ENCODE data around the gene LAMA2.
"Not testable (repeated sequence)": the region's sequence is repeated elsewhere in the genome, so short reads cannot be mapped to it uniquely, and the experiment has no call there.

The LAMA2 gene

DNA sequence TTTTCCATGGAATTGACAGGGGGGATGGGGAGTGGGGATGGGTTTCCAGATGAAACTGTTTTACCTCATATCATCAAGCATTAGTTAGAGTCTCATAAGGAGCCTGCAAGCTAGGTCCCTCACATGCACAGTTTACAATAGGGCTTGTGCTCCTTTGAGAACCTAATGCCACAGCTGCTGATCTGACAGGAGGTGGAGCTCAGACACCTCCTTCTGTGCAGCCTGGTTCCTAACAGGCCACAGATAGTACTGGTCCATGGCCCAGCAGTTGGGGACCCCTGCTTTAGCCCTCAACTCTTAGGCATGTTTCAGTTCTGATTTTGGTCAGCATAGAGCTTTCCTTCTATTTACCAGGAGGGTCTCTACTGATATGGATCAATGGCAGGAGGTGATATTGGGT lies 251.6 kb downstream of the LAMA2 start:
- no peak for DNase-seq

DNA sequence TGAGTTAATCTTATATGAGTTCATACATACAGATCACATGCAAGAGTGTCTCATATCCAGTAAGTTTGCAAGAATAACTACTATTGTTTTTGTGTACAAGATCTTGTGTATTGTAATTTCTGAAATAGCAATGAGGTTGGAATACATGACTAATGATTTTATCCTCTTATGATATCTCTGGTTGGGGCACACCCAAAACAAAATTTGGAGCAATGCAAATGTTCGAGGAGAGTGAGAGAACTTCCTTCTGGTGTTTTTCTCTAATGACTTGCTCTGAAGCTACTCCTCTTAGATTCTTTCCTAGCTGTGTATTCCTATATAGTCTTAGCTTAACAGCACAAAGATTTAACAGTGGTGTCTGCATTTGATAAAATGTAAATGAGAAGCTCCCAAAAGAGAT lies 252.5 kb downstream of the LAMA2 start:
- no peak for DNase-seq

DNA sequence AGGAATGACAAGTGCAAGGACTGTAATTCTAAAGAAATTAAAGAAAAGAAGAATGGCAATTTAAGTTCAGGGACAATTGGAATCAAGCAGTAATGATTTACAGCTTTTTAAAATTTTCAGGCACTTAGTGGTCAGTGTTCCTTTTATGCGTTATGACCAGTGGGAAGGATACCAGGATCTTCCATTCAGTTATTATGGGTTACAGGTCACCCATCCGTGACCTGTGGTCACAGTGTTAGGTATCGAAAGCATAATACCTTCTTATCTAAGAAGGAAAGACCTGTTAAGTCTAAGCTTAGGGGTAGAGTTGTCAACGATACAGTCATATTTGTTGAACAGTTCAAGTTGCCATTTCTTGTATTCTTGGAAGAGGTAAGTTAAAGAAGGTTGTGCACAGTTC lies 253.8 kb downstream of the LAMA2 start:
- no peak for DNase-seq

DNA sequence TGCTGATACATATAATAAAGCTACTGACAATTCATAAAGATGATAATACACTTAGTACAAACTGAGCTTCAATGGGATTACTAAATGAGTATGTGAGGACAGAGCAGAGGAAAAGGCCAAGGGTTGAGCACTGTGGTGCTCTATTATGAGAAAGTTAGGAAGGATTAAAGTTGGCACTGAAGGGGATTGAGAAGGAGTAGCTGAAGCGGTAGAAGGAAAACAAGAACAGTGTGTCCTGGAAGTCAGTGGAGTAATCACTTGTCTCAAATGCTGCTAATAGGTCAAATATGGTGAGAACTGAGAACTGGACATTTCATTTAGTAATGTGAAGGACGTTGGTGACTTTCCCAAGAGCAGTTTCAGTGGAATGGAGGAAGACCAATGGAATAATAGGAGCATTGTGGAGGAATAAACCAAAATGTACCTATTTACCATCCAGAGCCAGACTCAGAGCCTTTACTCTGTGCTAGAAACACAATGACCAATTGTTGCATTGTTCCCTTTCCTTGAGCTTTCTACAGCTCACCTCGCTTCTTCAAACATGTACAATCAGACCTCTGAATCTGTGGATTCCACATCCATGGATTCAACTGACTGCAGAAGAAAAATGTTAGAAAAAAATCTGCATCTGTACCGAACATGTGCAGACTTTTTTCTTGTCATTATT lies 255.9 kb downstream of the LAMA2 start:
- DNase-seq: no peak

GRCh38 chr6:129140526-129140925 lies 257.6 kb downstream of the LAMA2 start:
- no peak for DNase-seq

DNA sequence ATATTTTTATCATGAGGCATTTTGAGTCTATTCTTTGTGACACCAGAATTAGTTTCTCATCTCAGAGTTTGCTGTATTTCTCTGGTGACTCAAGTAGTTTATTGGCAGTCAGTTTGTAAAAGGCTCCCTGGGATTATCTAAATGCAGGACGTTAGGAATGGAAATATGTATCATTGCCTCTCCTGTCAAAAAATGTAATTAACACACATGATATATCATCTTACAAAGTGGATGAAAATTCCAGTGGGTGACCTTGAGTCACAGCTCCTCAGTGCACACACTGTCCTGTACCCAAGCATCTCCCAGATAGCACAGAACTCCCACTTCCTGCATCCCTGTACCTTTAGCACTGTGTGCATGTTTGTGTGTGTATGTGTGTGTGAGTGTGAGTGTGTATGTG lies 258.6 kb downstream of the LAMA2 start:
- no peak for DNase-seq

GRCh38 chr6:129146902-129147301 lies 264.0 kb downstream of the LAMA2 start:
- no peak for DNase-seq

DNA sequence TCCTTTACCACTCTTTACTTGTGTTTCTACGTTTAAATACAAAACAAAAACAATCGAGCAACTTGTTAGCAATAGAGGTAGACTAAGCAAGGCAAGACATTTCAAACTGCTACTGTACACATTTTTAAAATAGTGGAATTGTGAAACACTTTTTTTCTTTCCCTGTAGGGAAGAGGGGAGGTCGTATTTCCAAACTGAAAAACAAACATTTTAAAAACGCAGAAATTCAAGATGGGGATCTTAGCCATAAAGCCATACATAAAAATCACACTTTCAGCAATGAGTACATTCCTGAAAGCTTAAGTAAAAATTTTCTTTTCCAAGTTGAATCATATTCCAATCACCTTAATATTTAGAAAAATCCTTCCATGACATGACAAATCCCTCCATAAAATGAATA lies 267.6 kb downstream of the LAMA2 start:
- DNase-seq: no peak

DNA sequence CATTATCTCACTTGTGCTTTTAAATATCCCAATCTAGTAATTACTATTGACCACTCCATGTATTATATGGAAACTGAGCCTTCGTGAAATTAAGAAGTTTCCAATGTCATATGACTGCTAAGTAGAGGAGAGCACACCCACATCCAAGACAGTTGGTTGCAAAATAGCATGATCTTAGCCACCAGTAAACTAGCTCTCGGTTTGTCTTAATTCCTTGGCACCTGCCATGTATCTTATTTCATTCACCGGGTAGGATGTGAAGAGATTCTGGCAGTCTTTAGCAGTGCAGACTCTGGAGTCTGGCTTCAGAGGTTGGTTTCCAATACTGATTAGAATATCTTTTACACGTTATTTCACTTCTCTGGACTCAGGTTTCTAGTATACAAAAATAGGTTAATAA lies 270.3 kb downstream of the LAMA2 start:
- no peak for DNase-seq

DNA sequence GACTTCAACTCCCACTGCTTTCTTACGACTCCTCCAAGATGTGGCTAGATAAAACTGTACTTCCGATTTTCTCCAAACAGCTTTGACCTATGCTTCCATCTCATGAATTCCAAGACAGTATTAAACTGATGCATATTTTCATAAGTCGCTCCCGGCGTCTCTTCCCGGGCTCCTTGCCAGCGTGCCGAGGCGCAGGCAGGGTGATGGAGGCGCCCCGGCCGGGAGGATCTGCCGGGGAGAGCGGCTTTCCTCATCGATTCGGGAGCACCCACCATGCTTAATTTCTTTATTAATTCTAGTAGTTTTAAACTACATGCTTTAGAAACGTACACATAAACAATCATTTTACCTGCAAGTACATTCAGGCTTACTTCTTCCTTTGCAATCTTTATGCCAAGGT lies 276.3 kb downstream of the LAMA2 start:
- not testable (repeated sequence) for DNase-seq

DNA sequence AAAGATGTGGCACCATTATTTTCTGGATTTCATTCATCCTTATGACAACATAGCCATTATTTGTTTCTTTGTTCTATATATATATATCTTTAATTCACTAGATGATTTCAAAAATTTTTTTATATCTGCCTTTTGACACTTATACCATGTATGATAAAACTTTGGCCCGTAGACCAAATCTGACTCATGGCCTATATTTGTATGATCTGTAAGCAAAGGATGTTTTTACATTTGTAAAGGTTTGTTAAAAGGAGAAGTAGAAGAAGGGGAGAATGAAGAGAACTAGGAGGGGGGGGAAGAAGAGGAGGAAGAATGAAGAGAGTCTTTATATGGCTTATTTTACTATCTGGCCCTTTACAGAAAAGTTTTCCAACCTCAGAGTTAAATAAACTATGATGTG lies 279.7 kb downstream of the LAMA2 start:
- no peak for DNase-seq

GRCh38 chr6:129163551-129163950 lies 280.6 kb downstream of the LAMA2 start:
- no peak for DNase-seq

GRCh38 chr6:129164032-129164431 lies 281.1 kb downstream of the LAMA2 start:
- DNase-seq: no peak

DNA sequence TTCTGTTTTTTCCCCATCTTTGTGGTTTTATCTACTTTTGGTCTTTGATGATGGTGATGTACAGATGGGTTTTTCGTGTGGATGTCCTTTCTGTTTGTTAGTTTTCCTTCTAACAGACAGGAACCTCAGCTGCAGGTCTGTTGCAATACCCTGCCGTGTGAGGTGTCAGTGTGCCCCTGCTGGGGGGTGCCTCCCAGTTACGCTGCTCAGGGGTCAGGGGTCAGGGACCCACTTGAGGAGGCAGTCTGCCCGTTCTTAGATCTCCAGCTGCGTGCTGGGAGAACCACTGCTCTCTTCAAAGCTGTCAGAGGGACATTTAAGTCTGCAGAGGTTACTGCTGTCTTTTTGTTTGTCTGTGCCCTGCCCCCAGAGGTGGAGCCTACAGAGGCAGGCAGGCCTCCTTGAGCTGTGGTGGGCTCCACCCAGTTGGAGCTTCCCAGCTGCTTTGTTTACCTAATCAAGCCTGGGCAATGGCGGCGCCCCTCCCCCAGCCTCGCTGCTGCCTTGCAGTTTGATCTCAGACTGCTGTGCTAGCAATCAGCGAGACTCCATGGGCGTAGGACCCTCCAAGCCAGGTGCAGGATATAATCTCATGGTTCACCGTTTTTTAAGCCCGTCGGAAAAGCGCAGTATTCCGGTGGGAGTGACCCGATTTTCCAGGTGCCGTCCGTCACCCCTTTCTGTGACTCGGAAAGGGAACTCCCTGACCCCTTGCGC lies 289.5 kb downstream of the LAMA2 start:
- peak; percentile 17 for DNase-seq

- DNase-seq: no peak
Measured at GRCh38 chr6:129175066-129175465, 292.1 kb downstream of the LAMA2 start.

DNA sequence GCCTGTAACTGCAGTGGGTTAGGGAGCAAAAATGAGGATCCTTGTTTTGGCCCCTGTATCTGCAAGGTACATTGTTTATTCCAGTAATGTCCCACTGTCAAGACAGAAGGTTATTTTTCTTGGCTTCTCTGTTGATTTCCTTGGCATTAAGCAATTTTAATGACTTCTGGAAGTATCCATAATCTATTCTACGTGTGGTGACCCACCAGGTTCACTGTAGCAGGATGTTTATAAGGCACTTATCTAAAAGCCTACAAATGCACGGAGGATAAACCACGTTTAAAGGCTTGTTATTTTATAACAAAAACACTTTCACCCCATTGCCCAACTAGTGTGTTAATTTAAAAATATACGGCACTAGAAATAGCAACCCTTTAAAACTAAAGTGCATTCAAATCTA lies 294.9 kb downstream of the LAMA2 start:
- no peak for DNase-seq

- no peak for DNase-seq
Measured at GRCh38 chr6:129179283-129179682, 296.3 kb downstream of the LAMA2 start.

GRCh38 chr6:129181001-129181400 lies 298.1 kb downstream of the LAMA2 start:
- DNase-seq: no peak

GRCh38 chr6:129183187-129183591 lies 300.3 kb downstream of the LAMA2 start:
- no peak for DNase-seq

DNA sequence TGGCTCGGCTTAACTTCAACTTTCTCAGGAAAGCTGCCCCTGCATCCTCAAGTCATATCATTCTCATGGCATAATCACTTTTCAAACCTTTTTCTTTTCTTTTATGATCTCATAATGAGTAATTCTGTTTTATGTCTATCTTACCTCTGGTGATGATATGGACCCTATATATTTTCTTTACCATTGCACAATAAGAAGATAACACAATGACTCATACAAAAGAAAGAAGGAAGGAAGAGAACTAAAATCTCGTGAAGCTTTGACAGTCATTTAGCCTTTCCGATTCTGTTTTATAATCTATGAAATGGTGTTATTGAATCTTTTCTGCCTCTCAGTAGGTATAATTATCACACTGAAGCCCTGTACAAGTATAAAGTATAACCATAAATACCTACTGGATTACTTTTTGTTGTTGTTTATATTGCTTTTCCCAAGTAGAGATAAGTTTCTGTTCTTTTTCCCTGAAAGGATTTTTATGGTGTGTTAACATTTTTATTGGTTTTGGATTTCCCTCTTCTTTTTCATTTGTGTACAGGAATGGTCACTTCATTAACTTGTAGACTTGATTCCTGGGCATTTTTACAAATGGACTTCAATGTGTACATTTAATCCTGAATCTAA lies 300.9 kb downstream of the LAMA2 start:
- DNase-seq: no peak

GRCh38 chr6:129184324-129184723 lies 301.4 kb downstream of the LAMA2 start:
- DNase-seq: no peak

DNA sequence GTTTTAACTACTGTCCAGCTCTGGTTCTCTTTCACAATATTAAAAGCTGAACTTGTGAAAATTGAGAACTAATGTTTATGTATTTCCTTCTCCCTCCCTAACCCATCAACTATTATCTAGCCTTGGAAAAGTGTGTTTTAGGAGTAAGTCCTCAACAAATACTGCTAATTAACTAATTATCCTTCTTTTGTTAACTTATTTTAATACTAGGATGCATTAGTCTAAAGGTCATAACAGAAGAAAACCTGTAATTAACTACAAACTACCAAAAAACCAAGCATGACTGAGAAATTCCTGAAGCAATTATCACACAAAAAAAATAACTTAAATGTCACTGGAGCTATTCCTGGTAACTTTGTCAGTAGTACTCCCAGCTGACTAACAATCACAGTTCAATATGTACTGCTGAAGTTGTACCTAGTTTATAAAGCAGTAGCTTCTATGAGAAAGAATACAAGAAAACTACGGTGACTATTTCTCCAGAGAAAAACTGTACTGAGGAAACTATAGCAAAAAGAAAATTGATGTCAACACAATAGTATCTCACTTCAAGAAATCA lies 301.9 kb downstream of the LAMA2 start:
- DNase-seq: no peak

GRCh38 chr6:129186988-129187387 lies 304.1 kb downstream of the LAMA2 start:
- no peak for DNase-seq

DNA sequence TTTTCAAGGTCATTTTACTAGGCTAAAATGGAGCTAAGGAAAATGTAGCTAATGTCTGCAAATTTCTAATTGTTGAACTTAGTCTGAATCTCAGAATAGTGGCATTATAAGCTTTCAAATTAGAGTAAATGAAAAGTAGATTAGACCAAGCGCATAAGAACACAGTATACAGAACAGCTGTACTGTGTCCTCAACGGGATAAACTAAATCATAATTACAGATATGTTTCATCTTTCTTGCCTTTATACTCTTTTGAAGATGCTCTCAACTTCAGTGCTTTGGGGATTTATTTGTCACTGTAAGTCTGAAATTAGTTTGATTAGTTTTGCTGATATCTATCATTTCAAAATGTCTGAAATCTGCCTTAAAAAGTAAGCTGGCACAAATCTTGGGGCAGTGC lies 305.4 kb downstream of the LAMA2 start:
- no peak for DNase-seq

All from NCI-H2171 treated with DMSO at 0.1 percent for 48 hours (cell line).